ENCODE data around the gene MMP24OS.
A peak's percentile ranks its signal among the peaks of the same experiment; 100 is the strongest.

The MMP24OS gene

GRCh38 chr20:35306931-35307517 is 29.1 kb upstream of the MMP24OS start:
- DNase-seq (ENCODE audit: low spot score), result peak; percentile 44

DNA sequence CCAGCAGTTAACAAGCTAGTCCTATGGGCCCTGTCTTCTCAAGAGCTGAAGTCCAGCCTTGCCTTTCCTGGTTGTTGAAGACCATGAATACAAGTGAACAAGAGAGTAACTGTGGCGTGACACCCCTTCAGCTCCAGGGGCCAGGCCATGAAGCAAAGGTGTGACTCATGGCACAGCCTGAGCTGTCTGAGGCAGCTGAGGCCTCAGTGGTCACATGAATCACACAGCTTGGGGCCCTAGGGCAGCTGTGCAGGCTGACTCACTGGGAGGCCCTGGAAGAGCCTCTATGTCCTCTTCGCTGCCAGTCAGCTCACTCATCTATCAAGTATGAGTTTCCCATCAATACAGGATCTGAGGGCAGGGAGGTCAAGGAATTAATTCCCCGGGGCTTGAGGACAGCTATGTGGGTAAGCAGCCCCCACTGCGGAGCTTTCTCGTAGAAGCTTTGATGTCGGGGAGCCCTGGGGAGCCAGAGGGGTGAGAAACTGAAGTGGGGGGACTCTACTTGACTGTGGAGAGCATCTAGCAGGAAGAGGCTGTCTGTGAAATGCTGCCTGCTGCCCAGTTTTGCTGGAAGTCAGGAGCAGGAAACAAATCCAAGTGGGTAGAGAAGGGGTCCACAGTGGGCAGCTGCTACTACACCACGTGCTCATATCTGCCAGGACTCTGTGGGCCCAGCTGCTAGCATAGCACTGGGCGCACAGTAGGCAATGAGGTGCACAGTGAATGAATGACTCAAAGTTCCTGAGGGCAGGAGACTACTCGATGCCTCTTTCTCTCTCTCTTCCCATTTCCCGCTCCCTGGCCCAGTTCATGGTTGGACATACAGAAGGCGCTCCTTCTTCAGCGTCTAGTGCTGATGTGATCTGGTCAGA is 28.0 kb upstream of the MMP24OS start:
- DNase-seq (ENCODE audit: low spot score), result peak; percentile 15

DNA sequence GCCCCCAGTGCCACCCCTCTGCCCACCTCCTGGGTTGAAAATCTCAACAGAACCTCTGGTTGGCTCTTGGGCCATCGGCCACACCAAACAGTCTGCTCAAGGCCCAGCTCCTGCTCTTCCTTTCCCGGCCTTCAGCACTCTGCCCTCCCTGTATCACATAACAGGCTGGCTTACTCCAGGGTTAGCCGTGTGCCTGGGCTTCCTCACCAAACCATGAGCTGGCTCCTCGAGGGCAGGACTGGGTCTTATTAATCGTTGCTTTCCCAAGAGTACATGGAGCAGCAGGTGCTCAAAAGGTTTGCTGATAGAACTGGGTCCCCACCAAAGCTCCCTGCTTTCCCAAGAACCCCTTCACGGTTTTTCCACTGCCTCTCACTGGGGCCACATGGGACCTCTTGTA is 27.0 kb upstream of the MMP24OS start:
- DNase-seq (ENCODE audit: low spot score), result no peak

GRCh38 chr20:35303735-35304491 is 26.0 kb upstream of the MMP24OS start:
- DNase-seq (ENCODE audit: low spot score), result peak; percentile 84

- no peak for DNase-seq (ENCODE audit: low spot score)
Measured at GRCh38 chr20:35303382-35303734, 25.4 kb upstream of the MMP24OS start.

DNA sequence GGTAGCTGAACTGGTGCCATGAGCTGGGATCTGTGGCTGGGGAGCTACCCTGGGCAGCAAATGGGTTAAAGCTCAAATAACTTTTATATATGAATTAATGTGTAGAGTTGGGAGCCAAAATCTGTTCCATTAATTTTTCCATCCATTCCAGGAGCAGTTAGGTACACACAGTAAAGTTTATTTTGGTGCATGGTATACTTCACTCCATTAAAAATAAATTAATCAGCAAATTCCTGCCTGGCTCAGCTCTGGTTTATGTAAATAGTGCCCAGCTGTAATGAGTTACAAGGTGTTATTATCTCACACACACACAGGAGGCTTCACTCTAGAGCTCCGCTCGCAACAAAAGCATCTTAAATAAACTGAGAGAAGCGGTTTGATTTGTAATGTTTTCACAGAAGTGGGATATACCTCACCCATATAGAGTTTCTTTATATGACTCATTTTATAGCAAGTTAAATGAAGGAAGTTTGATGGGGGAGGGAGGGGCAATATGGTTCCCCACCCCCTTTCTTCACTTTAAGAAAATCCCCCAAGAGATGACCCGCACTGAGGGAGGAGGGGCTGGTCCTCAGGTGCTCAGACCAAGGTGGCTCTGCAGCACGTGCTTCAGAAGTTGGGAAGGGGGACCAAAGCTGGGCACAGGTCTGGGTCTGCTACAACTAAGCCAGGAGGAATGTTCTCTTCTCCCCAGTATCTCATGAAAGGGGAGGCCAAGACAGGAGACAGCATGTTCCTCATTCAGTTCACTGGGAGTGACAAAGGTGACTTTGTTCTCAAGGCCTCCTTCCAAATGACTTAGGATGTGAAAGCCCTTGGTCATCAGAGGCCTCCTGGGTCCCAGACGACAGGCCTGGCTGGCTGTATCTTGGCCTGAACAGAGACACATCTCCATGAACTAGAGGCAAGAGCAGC is 24.8 kb upstream of the MMP24OS start:
- no peak for DNase-seq (ENCODE audit: low spot score)

DNA sequence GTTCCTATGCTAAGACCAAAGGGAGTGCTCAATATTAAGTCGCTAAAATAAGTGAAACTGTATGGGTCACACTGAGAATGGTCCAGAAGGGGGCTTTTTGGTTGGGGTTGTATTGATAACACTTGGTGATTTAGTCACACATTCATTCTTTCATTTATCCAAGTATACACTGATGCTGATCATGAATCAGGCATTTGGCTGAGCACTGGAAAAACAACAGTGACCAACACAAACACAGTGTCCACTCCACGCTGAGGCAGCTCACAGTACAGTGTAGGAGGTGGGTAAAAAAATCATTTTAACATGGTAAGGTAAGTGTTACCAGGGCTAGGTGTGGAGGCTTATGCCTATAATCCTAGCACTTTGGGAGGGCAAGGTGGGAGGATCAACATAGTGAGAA is 23.5 kb upstream of the MMP24OS start:
- no peak for DNase-seq (ENCODE audit: low spot score)

DNA sequence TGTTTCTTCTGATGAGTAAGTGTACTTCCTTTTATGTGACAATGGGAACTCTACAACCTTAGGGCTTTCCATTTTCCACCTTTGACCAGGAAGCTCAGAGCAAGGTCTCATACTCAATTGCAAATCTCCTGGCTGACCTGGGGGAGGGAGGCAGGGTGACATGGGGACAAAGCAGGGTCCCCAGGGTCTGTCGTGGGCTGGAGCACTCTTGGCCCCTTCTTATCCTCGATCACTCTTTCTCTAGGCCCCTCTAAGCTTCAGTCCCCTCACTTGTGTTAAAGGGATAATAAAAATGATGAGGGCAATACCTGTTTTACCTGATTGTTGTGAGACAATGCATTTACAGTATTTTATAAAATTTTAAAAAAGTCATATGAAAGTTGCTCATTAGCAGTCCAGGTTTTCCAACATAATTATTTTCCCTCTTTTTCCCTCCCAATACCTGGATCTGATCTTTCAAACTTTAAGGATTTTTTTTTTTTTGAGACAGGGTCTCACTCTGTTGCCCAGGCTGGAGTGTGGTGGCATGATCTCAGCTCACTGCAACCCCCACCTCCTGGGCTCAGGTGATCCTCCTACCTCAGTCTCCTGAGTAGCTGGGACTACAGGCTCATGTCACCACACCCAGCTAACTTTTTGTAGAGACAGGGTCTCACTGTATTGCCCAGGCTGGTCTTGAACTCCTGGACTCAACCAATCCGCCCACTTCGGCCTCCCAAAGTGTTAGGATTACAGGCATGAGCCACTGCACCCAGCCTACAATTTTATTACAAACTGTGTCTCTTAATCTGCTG is 22.7 kb upstream of the MMP24OS start:
- DNase-seq (ENCODE audit: low spot score), result no peak

- DNase-seq (ENCODE audit: low spot score), result no peak
Measured at GRCh38 chr20:35299780-35300179, 21.9 kb upstream of the MMP24OS start.

- no peak for DNase-seq (ENCODE audit: low spot score)
Measured at GRCh38 chr20:35298264-35298663, 20.3 kb upstream of the MMP24OS start.

DNA sequence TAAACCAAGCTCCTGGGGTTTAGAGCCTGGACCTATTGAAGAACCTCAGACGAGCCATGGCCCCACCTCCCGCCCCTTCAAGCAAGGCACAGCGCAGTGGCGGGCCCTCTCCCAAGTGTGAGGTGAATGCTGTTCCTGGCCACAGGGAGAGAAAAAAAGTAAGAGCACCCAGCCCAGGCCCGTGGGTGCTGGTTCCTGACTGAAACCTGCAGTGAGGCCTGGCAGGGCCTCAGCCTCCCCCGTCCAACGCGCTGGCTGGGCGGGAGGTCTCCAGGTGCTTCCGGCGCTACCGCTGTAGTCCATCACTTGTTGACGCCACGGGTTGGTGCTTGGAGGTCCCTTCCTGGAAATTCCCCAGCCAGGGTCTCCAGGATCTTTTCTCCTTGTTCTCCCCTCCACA is 19.8 kb upstream of the MMP24OS start:
- DNase-seq (ENCODE audit: low spot score), result no peak

GRCh38 chr20:35297155-35297554 is 19.2 kb upstream of the MMP24OS start:
- DNase-seq (ENCODE audit: low spot score), result no peak

- DNase-seq (ENCODE audit: low spot score), result no peak
Measured at GRCh38 chr20:35296101-35296554, 18.2 kb upstream of the MMP24OS start.

DNA sequence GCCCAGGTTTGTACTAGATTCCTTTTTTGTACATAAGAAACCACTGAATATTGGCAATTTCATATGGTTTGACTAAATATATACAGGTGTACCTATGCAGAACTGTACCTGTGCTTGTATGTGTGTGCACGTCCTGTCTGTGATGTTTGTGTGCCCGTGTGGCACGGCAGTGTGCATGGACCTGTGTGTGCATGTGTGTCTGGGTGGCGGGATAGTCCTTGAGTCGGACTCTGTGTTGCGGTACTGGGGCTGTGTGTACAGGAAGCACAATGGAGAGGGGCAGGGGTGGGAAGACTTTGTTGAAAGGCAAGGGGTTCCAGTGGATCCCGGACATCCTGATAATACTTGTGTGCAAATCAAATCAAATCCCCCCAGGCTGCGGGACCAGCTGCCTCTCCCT is 17.8 kb upstream of the MMP24OS start:
- DNase-seq (ENCODE audit: low spot score), result no peak

DNA sequence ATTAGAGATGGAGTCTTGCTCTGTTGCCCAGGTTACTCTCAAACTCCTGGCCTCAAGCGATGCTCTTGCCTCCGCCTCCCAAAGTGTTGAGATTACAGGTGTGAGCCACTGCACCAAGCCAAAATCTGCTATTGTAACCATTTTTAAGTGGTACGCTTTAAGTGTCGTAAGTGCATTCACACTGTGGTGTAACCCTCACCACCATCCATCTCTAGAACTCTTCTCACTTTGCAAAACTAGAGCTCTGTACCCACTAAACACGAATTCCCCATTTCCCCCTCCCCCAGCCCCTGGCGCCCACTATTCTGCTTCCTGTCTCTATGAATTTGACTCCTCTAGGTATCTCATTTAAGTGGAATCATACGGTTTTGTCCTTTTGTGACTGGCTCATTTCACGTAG is 17.1 kb upstream of the MMP24OS start:
- DNase-seq (ENCODE audit: low spot score), result no peak

DNA sequence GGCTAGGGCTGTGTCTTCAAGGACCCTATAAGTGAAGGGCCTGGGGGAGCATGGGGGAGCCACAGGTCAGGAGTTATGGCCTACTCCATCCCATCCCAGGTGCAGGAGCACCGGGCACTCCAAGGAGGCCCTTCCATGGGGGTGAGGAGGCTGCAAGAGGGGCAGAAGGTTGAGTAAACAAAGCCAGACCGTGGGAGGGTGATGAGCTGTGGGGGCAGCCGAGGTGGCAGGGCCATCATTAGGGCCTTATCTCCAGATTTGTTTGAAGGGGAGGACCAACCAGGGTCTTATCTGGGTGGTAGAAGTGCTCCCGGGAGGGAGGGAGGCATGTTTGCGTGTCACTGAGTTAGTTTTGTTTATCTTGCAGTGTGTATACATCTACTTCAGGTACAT is 16.4 kb upstream of the MMP24OS start:
- DNase-seq (ENCODE audit: low spot score), result no peak

DNA sequence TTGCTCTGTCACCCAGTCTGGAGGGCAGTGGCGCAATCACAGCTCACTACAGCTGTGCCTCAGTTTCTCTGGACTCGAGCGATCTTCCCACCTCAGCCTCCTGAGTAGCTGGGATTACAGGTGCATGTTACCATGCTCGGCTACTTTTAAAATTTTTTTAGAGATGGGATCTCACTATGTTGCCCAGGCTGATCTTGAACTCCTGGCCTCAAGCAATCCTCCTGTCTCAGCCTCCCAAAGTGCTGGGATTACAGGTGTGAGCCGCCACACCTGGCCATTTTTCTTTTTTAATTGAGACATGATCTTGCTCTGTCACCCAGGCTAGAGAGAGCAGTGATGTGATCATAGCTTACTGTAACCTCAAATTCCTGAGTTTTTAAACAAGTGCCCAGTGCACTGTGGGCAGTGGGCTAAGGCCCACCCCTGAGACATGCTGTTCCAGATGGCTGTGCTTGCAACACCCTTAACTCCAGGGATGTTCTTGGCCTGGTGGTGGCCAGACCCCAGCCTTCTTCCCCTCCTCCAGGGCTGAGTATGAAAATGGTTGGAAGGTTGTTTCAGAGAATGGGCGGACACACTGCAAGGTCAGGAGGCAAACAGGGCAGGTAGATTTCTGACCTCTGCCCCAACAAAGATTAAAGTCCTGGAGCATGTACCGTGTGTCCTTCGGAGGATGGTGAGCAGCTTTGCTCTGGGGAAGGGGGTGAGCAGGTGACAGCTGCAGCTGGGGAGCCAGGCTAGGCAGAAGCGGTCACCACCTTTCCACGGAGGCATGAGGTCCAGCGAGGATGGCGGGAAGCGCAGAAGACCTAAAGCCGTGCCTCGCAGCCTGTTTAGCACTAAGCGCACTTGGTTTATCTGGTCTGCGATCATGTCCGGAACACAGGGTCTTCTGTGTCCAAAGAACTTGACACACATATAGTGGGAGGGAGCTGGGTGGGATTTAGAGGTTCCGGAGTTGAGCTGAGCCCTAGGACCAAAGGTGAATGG is 15.7 kb upstream of the MMP24OS start:
- DNase-seq (ENCODE audit: low spot score), result no peak

DNA sequence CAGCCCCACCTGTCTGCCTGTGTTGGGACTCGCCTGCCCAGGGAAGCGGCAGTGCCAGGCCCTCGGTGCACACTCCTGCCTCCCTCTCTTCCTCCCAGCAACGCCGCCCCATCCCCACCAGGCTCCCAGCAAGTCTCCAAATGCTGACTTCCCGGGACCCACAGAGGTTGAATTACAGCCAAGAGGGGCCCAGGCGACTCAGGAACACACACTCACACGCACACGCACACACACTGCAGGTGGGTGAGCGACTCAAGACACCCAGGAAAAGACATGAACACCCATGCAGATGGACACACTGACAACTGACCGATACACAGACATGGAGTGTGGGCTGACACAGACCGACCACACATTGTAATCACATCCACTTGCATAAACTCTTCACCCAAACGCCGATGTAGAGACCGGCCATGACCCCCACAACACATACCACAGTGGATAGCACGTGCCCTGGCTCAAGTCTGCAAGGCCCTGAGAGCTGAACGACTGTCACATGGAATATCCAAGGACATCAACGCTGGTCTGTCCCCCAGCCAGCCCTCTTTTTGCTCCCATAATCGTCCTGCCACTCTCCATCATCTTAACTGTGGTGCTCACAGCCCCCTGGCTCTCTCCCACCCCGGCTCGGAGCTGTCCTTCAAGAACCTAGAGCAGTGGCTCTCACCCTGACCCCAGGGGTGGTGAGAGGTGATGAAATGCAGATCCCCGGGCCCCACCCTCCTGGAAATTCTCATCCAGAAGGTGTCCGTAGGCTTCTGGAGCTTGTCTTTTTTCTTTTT is 14.8 kb upstream of the MMP24OS start:
- DNase-seq (ENCODE audit: low spot score), result no peak
